ENCODE results near the gene JUP. TPM values are rescaled to one million over a fixed set of nuclear protein-coding genes. Genes with fewer than 3 reads are reported as not detected.
"Not testable (repeated sequence)": the region's sequence is repeated elsewhere in the genome, so short reads cannot be mapped to it uniquely, and the experiment has no call there.

The JUP gene
- total RNA-seq, 4 donors from 2014 or later = 24.5 to 56.6 (median 46.4) TPM

DNA sequence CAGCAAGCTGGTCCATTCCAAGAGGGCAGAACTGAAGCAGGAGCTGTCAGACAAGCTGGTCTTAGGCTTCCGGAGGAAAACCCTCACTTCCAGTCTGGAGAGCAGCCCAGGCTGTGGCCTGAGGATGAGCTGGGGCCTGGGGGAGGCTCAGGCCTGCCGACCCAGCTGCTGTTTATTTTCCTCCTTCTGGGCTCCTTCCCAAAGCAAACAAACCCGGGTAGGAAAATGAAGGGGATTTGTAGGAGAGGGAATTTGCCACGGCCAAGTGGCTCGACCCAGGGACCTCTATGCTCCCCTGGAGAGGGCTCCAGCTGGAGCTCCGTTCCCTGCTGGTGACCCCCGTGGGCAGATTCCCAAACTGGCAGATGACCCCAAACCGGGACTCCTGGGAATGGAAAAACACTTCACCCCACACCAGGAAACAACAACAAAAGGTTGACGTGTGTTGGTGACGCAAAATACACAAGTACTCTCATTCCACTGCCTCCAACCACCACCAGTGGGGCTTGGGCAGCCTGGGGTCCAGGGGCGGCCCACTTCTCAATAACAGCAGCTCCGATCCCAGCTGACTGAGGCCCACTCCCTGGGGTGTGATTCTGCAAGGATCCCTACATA lies 8.8 kb downstream of the JUP start:
- intact Hi-C loops (cut with DNase I) = no loop called here
- peaks cover 0 to 8% (median 0%) of the 10 kb centered on the region in 4 donors for H3K27me3 ChIP-seq
- no peak overlapping the region for H3K4me3 ChIP-seq
- H3K9me3 ChIP-seq = no peaks in the 10 kb centered on the region
- H3K4me1 ChIP-seq = peaks cover 59 to 98% (median 80%) of the 10 kb centered on the region in 4 donors
- H3K27ac ChIP-seq (replicated peaks in 1 of 4) = peak overlapping the region; percentile 56 to 75 (median 66)
- DNase-seq (ENCODE audit: extremely low spot score) = no peak
- 46% methylated on average over 7 of the region's 12 CpGs for WGBS
- TF ChIP-seq POLR2A (IDR thresholded peaks at IDR 0.05; ENCODE audit: low read depth) = no peak
- peak in 1 of 2 donors; percentile 38 for TF ChIP-seq POLR2AphosphoS5 (IDR thresholded peaks at IDR 0.05)
- no peak for TF ChIP-seq EP300 (IDR thresholded peaks at IDR 0.05)
- TF ChIP-seq, protein P1, sequence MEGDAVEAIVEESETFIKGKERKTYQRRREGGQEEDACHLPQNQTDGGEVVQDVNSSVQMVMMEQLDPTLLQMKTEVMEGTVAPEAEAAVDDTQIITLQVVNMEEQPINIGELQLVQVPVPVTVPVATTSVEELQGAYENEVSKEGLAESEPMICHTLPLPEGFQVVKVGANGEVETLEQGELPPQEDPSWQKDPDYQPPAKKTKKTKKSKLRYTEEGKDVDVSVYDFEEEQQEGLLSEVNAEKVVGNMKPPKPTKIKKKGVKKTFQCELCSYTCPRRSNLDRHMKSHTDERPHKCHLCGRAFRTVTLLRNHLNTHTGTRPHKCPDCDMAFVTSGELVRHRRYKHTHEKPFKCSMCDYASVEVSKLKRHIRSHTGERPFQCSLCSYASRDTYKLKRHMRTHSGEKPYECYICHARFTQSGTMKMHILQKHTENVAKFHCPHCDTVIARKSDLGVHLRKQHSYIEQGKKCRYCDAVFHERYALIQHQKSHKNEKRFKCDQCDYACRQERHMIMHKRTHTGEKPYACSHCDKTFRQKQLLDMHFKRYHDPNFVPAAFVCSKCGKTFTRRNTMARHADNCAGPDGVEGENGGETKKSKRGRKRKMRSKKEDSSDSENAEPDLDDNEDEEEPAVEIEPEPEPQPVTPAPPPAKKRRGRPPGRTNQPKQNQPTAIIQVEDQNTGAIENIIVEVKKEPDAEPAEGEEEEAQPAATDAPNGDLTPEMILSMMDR (IDR thresholded peaks at IDR 0.05) = no peak
- H3K36me3 ChIP-seq = no peaks in the 10 kb centered on the region

DNA sequence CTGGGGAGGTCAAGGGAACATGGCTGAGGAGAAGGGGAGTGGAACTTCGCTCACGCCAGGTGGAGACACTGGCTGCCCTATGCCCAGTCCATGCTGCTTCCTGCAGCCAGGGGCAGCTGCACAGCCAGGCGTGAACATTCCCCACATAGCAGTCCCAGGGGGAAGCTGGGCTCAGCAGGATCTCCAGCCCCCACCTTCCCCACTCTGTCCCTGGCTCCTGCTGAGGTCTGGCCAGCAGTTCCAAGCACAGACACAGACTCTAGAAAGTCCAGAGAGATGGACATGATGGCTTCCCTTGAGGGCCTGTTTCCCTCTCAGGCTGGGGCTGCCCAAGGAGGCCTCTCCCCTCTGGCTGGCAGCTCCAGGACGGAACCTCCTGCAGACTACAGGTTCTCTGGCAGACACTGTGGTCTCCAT lies 9.3 kb downstream of the JUP start:
- no peak for TF ChIP-seq POLR2A (IDR thresholded peaks at IDR 0.05; ENCODE audit: low read depth)
- TF ChIP-seq, protein P1 (IDR thresholded peaks at IDR 0.05) = peak in 1 of 3 experiments; percentile 32
- DNase-seq (ENCODE audit: extremely low spot score) = no peak
- Histone ChIP-seq H3K4me1 (peaks cover 55 to 98% (median 79%) of the 10 kb centered on the region in 4 donors), H3K9me3 (no peaks in the 10 kb centered on the region), H3K36me3 (peaks cover 0 to under 1% (median 0%) of the 10 kb centered on the region in 4 donors), H3K4me3 (no peak overlapping the region), H3K27ac (replicated peaks in 1 of 4) (peak overlapping the region; percentile 56 to 75 (median 66)), H3K27me3 (peaks cover 0 to 3% (median 0%) of the 10 kb centered on the region in 4 donors)
- intact Hi-C loops (cut with DNase I) = no loop called here
- 39% methylated on average over 4 of the region's 4 CpGs for WGBS

DNA sequence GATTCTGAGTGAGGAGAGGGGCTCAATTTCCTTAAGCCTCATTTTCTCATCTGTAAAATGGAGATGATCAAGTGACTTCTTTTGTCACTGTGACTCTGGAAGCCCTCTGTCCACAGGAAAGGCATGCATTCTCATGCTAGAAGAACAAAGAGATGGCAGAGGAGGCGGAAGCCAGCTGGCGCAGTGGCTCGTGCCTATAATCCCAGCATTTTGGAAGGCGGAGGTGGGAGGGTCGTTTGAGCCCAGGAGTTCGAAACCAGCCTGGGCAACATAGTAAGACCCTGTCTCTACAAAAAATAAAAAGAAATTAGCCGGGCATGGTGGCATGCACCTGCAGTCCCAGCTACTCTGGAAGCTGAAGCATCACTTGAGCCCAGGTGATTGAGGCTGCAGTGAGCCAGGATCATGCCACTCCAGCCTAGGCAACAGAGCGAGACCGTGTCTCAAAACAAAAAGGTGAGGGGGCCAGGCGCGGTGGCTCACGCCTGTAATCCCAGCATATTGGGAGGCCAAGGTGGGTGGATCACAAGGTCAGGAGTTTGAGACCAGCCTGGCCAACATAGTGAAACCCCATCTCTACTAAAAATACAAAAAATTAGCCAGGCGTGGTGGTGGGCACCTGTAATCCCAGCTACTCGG lies 10.1 kb downstream of the JUP start:
- H3K9me3 ChIP-seq; intact Hi-C loops (cut with DNase I); H3K36me3 ChIP-seq; DNase-seq (ENCODE audit: extremely low spot score); H3K4me3 ChIP-seq; H3K27me3 ChIP-seq: not testable (repeated sequence)
- Histone ChIP-seq H3K4me1 (peaks cover 49 to 94% (median 73%) of the 10 kb centered on the region in 4 donors), H3K27ac (replicated peaks in 1 of 4) (peak overlapping the region in 2 of 4 donors; percentile 60 to 75)
- 84% methylated on average over 14 of the region's 14 CpGs for WGBS

DNA sequence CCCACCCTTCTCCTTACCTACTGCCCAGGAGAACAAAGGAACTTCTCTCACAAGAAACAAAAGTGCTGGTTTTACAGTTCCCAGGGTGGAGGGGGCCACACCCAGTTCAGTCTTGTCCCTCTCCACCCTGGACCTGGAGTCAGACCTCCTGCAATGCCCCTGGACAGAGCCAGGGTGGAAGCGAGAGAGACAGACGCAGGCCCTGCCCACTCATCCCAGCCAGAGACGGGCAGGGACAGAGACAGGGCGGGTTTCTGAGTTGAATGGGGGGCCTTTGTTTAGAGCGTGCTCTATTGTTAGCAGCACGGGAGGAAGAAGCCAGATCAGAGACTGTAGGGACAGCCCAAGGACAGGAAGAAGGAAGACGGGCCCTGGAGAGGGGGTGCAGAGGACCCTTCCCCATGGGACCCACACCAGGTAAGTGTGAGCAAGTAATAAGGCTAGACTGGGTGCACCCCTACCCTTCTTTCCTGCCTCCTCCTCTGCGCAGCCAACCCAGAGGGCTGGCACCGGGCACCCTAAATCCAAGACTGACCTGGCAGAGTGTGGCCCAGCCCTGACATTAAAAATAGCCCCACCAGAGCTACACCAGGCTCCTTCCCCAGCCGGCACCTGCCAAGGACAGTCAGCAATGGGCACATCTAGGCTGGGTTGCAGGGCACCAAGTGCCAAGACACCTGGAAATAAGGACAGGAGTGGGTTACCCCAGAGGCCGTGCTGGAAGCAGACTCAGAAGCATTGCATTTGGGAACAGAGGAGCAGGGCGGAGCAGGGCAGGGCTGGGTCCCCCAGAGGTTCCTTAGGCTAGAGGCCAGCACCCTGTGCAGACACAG lies 10.9 kb downstream of the JUP start:
- Histone ChIP-seq H3K4me3 (no peak overlapping the region), H3K9me3 (no peaks in the 10 kb centered on the region), H3K4me1 (peaks cover 49 to 86% (median 70%) of the 10 kb centered on the region in 4 donors), H3K27ac (replicated peaks in 1 of 4) (peak overlapping the region; percentile 5 to 75 (median 24)), H3K27me3 (no peaks in the 10 kb centered on the region), H3K36me3 (peaks cover 0 to 16% (median 11%) of the 10 kb centered on the region in 4 donors)
- 75% methylated on average over 12 of the region's 12 CpGs for WGBS
- intact Hi-C loops (cut with DNase I) = no loop called here
- TF ChIP-seq, protein P1 (IDR thresholded peaks at IDR 0.05) = no peak
- no peak for TF ChIP-seq EP300 (IDR thresholded peaks at IDR 0.05)
- TF ChIP-seq POLR2A (IDR thresholded peaks at IDR 0.05; ENCODE audit: low read depth) = no peak
- no peak for TF ChIP-seq POLR2AphosphoS5 (IDR thresholded peaks at IDR 0.05)
- DNase-seq (ENCODE audit: extremely low spot score) = no peak

DNA sequence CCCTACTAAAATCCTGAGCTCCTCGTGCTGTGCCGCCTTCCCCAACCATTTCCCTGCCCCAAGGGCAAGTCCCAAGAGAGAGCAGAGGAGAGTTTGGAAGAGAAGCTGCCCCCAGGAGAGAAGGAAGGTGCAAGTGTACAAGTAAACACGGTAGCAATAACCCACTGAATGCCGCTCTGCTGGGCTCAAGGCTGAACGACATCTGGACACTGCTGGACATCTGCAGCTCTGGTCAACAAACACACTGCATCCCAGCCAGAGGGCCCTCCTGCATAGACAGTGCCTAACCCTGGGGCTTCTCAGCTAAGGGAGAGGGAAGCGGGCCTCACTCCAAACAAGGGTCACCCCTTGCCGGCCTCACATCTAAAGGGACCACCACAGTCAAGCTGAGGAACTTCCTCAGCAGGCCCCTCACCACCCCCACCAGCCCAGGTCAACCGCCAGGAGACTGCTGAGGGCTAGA lies 12.7 kb downstream of the JUP start:
- Histone ChIP-seq H3K4me1 (peaks cover 49 to 68% (median 64%) of the 10 kb centered on the region in 4 donors), H3K4me3 (no peak overlapping the region), H3K9me3 (no peaks in the 10 kb centered on the region), H3K27me3 (no peaks in the 10 kb centered on the region), H3K27ac (replicated peaks in 1 of 4) (peak overlapping the region in 3 of 4 donors; percentile 5 to 36 (median 7)), H3K36me3 (peaks cover 0 to 35% (median 28%) of the 10 kb centered on the region in 4 donors)
- no peak for DNase-seq (ENCODE audit: extremely low spot score)
- 58% methylated on average over 6 of the region's 8 CpGs for WGBS
- intact Hi-C loops (cut with DNase I) = no loop called here
- TF ChIP-seq, protein P1 (IDR thresholded peaks at IDR 0.05) = no peak
- TF ChIP-seq EP300 (IDR thresholded peaks at IDR 0.05) (no peak), POLR2AphosphoS5 (IDR thresholded peaks at IDR 0.05) (no peak), POLR2A (IDR thresholded peaks at IDR 0.05; ENCODE audit: low read depth) (no peak)
